HG02840 (cell line): ENCODE results near the gene FOSL1.

ENCODE experiments used
- ATAC-seq: cut with Tn5 transposase; IDR thresholded peaks from one replicate; pipeline ENCODE4 v1.9.1; 2021; ENCODE audit warnings: mild to moderate bottlenecking, moderate library complexity, moderate number of reproducible peaks; ENCODE audit not compliant: unreplicated experiment, low FRiP score

The FOSL1 gene

DNA sequence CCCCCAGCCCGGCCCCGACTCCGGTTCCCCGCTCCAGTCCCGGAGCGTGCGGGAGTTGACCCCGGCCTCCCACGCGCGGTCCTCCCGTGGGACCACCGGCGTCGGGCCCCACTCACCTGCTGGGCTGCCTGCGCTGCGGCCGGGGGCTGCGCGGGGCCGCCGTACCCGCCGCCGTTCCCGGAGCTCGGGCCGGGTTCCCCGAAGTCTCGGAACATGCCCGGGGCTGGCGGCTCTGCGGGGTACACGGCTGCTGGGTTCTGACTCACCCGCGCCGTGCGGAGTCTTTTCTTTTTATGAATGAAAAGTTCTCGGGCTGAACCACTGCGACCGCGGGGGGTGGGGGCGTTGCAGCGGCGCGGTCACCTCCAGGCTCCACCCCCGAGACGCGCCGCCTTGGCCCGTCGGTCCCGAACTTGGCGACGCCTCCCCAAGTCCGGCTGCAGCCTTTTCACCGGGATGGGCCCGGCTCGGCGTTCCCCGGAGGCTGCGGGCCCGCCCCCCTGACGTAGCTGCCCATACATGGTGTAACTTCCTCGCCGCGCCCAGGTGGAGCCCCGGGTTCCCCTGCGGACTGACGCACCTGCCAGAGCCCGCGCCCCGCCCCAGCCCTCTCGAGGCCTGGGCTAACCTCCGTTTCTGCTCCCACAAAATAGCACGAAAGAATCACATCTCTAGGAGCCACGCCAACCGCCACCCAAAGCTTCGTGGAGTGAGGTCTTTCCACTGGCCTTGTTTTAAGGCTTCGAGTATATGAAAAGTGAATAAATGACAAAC lies at the start of gene FOSL1:
FOSL1 (minus strand) TSS at position 264 of the 774 bp plus-strand sequence; CDS start at position 215, 49 bp downstream.
- ATAC-seq = peak; percentile 62

DNA sequence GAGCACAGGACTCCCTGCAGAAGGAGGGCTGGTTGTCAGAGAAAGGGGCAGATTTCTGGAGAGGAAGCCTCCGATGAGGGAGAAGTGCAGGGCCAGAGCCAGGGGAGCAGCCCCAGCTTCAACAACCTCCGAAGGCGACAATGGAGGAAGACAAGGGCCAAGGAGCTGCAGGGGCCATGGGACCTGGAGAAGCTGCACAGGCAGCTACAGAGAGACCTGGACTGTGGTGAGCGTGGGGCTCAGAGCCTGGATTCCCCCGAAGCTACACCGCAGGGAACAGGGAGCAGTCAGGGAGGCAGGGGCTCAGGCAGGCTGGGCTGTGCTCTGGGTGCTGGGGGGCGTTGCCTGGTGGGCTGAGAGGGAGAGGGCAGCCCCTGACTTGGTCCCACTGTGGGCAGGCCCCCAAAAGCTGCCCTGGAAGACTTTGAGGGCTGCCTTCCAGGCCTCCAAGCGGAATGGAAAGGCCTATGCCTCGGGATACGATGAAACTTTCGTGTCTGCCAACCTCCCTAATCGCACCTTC lies 47.5 kb upstream of the FOSL1 start:
- no peak for ATAC-seq

DNA sequence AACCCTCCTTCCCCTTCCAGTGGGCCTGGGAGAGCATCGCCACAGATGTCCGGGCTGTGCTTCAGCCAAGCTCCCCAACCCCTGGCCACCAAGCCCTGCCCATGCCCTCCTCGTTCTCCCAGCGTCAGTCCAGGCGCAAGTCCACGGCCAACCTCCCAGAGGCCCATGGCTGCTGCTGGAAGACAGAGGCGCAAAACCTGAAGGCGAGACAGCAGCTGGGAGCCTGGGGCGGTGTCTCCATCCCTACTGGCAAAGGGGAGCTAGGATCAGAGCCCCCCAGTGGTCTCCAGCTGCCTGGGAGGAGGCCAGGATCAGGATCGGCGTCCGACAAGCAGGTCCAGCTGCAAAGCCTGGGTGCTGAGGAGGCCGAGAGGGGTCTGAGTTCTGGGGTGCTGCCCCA lies 46.9 kb upstream of the FOSL1 start:
- ATAC-seq = no peak

DNA sequence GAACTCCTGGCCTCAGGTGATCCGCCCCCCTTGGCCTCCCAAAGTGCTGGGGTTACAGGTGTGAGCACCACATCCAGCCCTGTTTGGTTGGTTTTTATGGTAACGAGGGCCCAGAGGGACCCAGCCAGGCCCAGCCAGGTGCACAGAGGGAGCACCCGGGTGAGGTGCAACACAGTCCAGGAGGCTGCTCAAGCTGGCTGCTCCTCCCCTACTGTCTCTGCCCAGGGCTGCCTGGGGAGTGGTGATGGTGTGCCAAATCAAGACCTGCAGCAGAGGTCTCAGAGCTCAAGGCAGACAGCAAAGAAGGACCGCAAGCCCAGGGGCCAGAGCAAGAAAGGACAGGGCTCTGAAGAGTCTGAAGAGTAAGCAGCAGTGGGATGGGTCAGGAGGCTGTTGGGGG lies 46.5 kb upstream of the FOSL1 start:
- no peak for ATAC-seq

DNA sequence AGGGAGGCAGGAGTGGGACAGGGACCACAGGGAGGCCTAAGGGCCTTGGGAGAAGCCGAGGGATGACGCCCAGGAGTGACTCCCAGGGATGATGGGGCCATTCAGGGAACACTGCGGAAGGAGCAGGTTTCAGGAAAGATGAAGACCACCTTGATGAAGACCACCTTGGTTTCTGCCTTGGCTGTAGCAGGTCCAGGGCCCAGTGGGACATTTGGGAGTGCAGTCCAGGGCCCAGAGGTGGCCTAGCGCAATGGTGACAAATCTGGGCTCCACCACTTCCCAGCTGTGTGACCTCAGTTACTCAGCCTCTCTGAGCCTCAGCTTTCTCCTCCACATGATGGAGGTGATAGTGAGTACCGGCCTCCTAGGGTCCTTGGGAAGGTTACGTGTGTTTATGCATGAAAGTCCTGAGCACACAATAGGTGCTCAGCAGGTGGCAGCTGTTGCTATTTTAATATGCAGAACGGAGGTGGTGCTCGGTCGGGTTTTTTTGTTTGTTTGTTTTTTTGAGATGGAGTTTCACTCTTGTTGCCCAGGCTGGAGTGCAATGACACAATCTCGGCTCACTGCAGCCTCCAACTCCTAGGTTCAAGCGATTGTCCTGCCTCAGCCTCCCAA lies 45.9 kb upstream of the FOSL1 start:
- ATAC-seq = no peak

DNA sequence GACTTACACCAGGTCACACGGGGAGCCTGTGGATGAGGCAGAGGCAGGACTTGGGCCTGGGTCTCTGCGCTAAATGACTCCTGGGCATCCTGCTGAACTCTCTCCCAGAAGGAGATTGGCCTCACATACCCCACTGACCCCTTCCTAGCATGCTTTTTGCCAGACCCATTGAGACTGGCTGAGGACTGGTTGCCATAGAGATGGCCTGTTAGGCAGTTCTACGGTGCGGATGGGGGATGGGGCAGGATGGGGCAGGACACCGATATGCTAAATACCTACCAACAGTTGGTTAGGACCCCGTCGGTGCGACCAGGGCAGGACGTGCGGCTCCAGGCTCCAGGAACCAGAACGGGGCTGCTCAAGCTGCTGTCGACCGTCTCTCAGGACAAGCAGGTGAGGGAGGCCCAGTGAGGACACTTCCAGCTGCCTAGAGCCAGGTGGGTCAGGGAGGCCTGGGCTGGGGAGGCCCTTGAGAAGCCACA lies 45.3 kb upstream of the FOSL1 start, which contains the start of gene TSGA10IP:
TSGA10IP (plus strand) TSS at position 51 of the 482 bp plus-strand sequence; CDS start at position 247, 196 bp downstream.
- ATAC-seq = no peak

DNA sequence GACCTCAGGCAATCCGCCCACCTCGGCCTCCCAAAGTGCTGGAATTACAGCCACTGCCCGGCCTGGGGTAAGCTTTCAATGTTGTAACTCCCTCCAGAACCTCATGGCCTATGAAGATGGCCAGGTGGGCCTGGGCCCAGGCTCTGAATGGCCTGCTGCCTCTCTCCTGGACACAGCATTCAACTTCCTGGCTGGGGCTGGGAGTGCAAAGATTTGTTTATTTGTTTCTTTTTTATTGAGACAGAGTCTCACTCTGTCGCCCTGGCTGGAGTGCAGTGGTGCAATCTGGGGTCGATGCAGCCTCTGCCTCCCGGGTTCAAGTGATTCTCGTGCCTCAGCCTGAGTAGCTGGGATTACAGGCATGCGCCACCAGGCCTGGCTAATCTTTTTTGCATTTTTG lies 44.6 kb upstream of the FOSL1 start:
- ATAC-seq = no peak

DNA sequence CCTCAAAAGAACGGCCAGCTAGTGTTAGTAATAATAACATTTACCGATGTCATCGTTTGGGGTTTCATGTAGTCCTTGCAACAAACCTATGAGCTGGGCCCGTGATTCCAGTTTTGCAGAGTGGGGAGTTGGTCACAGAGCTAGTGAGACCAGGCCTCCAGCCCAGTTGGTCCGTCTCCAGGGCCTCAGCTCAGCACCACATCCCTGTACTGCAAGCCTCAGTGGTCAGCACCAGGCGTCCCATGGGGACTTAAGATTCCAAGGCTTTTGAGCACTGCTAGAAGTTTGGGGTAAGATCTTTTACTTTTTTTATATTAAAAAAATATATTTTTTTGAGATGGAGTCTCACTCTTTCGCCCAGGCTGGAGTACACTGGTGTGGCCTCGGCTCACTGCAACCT lies 44.0 kb upstream of the FOSL1 start:
- no peak for ATAC-seq

DNA sequence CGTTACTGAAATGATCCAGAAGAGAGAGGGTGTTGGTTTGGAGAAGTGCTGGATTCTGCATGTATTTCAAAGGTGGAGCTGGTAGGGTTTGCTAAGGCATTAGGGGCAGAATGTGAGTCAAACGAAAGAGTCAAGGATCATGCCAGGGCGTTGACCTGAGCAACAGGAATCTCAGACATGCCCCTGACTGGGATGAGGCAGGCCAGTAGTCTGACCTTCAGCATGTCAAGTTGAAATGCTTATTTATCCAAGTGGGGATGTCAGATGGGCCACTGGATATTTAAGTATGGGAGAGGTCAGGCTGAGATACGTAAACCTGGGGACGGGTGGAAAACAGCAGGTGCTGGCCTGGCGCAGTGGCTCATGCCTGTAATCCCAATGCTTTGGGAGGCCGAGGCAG lies 42.3 kb upstream of the FOSL1 start:
- ATAC-seq = no peak

DNA sequence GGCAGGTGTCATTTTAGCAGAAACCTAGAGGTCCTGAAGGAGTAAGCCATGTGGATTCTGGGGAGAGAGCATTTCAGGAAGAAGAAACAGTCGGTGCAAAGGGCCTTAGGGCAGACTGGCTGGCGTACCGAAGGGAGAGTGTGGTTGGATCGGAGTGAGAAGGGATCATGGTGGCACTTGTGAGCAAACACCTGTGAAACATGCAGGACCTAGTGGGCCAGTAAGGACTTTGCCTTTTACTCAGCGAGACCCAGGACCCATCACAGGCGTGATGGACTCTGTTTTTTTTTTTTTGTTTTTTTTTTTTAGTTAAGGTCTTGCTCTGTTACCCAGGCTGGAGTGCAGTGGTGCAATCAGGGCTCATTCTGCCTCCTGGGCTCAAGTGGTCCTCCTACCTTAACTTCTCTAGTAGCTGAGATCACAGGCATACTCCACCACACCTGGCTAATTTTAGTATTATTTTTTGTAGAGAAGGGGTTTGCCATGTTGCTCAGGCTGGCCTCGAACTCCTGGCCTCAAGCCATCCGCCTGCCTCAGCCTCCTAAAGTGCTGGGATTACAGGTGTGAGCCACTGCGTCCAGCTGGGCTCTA lies 41.6 kb upstream of the FOSL1 start:
- no peak for ATAC-seq

DNA sequence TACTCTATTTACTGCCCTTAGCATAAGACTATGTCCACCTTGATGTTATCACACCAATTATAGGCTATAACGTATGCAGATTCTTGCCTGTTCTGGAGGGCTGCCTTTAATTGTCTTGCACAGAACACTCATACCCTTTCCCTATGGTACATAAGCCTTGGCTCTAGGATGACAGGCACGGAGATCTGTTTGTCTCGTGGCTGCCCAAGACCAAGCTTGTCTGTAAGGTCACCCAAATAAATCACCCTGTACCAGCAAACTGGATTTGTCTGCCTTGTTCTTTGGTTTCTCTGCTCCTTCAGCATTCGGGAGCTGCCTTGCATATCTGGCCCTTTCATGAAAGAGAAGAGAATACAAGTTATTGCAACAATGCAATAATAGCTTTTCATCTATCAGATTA lies 37.6 kb upstream of the FOSL1 start:
- ATAC-seq = no peak

DNA sequence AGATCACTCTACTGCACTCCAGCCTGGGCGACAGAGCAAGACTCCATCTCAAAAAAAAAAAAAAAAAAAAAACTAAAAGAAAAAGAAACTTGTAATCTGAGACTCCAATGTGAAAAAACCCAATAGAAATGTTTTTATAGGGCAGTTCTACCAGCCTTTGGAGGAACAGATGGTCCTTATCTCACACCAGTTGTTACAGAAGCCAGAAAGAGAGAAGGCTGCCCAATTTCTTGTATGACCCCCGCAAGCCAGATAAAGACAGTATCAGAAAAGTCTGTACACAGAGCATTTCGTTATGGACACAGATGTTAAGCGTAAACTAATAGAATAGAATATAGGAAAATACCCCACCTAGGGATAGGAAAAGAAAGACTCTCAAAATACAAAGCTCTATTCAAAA lies 33.8 kb upstream of the FOSL1 start:
- no peak for ATAC-seq

DNA sequence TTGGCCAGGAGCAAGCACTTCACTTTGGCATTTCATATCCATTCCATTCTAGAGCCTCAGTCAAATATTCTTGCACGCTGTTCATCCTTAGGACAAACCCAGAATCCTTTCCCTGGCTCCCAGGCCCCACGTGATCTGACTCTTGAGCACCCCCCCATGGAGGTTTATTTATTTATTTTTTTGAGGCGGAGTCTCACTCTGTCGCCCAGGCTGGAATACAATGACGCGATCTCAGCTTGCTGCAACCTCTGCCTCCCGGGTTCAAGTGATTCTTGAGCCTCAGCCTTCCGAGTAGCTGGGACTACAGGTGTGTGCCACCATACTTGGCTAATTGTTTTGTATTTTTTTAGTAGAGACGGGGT lies 32.4 kb upstream of the FOSL1 start:
- ATAC-seq = no peak

DNA sequence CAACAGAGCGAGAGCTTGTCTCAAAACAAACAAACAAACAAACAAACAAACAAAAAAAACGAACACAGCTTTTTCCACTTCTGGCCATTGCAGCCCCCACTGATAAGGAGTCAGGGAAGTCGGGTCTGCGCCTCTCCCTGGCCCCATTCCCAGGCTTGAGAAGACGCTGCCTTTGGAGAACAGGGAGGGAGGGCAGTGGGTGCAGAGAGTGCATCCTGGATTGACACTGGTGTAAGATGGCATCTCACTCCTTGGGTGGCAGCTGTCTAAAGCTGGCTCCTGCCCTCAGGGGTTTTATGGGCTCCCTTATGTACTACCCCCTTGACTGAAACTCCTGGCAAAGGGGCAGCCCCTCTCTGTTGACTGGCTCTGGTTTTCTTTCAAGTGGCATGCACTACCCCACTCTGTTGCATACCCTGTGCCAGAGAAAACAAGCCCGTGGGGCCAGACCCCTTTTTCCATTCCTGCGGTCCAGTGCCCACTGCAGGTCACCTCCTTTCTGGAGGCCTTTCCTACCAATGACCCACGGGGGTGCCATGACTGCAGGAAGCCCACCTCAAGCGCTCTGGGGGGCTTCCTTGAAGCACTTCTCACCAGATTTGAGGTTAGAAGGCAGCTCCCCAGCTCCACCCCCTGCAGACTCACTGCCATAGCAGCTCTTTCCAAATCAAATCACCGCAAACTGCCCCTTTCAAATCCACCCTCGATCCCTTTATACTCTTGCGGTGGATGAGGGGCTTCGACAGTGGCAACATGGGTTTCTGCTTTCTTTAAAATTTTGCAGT lies 31.8 kb upstream of the FOSL1 start:
- ATAC-seq = no peak

DNA sequence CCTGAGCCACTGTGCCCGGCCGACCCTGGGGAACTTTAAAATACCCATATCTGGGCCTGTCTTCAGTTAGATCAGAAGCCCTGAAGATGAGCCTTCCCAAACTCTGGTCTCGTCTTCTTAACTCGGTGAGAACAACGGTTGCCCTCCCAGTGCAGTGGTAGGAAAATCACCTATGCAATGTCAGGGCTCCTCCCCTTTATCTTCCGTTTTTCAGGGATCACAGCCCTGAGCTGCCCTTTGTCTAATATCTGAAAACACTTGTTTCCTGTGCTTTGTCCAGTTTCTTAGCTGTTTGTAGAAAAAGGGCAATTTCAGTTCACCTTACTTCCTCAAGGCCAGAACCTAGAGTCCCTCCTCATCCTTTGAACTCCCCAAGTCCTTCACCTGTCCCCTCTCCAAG lies 28.5 kb upstream of the FOSL1 start:
- ATAC-seq = no peak

DNA sequence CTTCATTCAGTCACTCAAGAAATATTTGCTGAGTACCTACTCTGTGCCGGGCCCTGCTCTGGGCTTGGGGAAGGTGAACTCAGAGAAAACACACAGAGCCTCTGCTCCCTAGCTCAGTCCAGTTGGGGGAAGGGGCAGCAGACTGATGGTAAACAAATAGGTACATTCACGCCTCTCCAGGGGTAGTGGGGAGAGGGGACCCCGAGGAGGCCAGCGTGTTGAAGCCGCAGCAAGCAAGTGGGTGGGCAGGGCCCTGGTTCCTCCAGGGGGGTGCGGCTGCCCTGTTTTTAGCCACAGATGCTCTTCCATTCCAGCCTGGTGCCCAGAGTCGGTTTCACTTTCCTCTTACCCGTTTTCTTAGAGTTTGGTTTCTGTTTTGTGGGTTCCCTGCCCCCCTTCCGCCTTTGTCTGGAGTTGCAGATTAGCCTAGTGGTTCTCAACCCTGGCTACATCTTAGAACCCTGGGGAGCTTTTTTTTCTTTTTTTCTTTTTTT lies 27.8 kb upstream of the FOSL1 start:
- peak; percentile 61 for ATAC-seq

DNA sequence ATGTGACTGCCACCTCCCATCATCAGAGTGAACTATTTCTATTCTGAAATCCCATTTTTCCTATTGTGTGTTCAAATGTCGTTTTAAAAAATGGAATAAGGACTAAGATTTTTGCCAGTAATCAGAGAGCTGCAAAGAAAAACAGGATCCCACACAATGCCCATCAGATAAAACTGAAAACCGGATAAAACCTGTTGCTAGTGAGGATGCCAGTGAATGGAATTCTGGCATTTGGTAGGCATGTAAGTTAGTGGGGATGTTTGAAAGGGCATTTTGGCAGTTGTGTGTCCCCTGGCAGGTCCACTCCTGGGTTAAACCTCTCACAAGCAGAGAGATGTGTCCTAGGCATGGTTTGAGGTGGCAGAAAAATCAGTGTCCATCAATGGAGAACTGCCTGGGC lies 25.2 kb upstream of the FOSL1 start:
- no peak for ATAC-seq

DNA sequence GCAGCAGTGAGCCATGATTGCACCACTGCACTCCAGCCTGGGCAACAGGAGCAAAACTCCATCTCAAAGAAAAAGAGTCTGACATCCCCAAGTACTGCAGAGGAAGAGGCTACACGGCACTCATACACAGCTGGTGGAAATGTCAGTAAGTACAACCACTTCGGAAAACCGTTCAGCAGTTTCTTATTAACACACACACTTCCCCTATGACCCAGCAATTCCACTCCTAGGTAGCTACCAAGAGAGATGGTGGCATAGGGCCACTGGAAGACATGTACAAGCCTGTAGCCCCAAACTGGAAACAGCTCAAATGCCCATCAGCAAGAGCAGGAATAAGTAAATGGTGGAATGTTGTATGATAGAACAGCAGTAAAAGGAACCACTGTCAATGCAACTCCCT lies 22.4 kb upstream of the FOSL1 start:
- ATAC-seq = no peak

DNA sequence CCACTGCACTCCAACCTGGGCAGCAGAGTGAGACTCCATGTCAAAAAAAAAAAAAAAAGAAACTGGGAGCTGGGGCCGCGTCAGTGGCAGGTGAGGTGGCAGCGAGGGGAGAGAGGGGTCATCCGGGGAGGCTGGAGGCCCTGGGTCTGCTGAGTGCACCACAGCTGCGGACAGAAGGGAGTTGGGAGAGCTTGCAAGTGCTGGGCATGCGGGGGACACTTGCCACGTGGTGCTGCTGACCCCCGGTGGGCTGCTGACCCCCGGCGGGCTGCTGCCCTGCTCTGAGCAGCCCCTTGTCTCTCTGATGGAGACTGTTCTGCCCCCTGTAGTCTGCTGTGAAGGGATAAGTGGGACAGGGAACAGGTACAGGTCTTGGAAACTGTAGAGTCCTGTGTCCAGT lies 21.7 kb upstream of the FOSL1 start:
- no peak for ATAC-seq

DNA sequence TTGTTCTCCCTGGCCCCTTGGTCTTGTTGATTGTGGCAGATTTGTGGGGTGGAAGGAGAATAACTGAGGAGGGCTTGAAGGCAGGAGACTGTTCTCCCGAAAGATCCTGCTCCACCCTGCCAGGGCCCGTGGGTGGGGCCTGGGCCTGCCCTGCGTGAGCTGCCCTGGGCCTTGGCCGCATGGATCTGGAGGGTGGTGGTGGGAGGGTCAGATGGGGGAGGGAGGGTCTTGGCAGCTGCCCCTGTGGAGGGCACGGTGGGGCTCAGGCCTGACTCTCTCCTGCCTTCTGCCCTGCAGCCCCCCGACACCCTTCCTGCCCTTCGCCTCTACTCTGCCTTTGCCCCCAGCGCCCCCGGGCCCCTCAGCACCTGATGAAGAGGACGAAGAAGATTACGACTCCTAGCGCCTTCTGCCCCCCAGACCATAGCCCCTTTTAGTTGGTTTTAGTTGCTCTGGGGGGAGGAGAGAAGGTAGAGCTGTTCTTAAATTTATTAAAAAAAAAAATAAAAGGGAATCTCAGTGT lies 20.9 kb upstream of the FOSL1 start:
- ATAC-seq = no peak
